Measurements from ENCODE around the gene TFCP2.

DNA sequence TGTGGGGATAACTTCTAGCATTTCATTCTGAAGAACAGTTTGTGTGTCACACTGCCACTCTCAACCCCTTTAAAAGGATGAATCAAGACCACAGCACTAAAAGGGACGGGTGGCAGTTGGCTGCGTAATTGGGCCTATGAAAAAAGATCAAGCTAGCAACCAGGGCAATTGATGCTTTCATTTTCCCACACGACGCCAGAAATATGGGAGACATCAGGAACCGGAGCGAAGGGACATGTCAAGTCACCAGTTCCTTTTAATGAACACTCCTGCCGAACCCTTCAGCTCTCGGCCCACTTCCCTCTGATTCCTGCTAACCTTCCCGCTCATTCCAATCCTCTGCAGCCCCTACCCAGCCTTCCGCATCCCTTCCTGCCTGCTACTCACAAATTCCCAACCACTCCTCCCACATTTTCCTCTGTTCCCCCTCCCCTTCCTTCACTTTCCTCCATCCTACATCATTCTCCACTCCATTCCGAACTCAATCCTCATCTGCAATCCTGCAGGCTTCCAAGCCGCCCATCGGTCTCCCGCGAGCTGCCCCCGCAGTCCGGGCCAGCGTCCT lies 90.3 kb downstream of the TFCP2 start:
- TF ChIP-seq, protein P1, sequence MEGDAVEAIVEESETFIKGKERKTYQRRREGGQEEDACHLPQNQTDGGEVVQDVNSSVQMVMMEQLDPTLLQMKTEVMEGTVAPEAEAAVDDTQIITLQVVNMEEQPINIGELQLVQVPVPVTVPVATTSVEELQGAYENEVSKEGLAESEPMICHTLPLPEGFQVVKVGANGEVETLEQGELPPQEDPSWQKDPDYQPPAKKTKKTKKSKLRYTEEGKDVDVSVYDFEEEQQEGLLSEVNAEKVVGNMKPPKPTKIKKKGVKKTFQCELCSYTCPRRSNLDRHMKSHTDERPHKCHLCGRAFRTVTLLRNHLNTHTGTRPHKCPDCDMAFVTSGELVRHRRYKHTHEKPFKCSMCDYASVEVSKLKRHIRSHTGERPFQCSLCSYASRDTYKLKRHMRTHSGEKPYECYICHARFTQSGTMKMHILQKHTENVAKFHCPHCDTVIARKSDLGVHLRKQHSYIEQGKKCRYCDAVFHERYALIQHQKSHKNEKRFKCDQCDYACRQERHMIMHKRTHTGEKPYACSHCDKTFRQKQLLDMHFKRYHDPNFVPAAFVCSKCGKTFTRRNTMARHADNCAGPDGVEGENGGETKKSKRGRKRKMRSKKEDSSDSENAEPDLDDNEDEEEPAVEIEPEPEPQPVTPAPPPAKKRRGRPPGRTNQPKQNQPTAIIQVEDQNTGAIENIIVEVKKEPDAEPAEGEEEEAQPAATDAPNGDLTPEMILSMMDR (IDR thresholded peaks at IDR 0.05; ENCODE audit: low read depth, low read length) = no peak
- TF ChIP-seq EZH2phosphoT487 (IDR thresholded peaks at IDR 0.05; ENCODE audit: low read depth) = no peak
